H1 (cell line): ENCODE results near the gene TMPRSS9. TPM values are rescaled to one million over a fixed set of nuclear protein-coding genes. Genes with fewer than 3 reads are reported as not detected.

Experiments
- CTCF ChIA-PET: fragments of 300-600 bp; sonication (Branson Sonifier 250); formaldehyde crosslinking; loops from one replicate; lab custom pipeline; 2021; ENCODE audit not compliant: partially characterized antibody; lab: Charles Lee
- POLR2A ChIA-PET: fragments of 300-600 bp; sonication (Branson Sonifier 250); formaldehyde crosslinking; loops from one replicate; lab custom pipeline; 2021; ENCODE audit warnings: inconsistent platforms; ENCODE audit not compliant: partially characterized antibody; lab: Charles Lee
- DNase-seq, 2 experiments: peaks; one replicate each; pipeline versions ENCODE4 v3.0.0 to v3.0.0-alpha.2; 2010 to 2022; ENCODE audit warnings: low spot score in 2 of 2, low read depth in 1 of 2, mixed read lengths in 1 of 2
- FAIRE-seq: peaks from 2 replicates; lab custom pipeline; 2011; peaks lifted over from hg19 to GRCh38; lab: Jason Lieb, UNC
- H2AFZ ChIP-seq: 2 replicates; pipeline ENCODE4 v1.8.1; 2012; ENCODE audit warnings: low read length, inconsistent platforms
- H2AK5ac ChIP-seq: 2 replicates; pipeline ENCODE4 v1.6.1; 2013; ENCODE audit warnings: low read depth, low read length
- H2BK120ac ChIP-seq: replicated peaks from 2 replicates; pipeline ENCODE3; 2013; ENCODE audit warnings: low read depth, low read length, inconsistent platforms
- H2BK12ac ChIP-seq: 2 replicates; pipeline ENCODE4 v1.6.1; 2013; ENCODE audit warnings: low read depth, low read length
- H2BK15ac ChIP-seq: 2 replicates; pipeline ENCODE4 v1.6.1; 2013; ENCODE audit warnings: low read length
- H2BK20ac ChIP-seq: 2 replicates; pipeline ENCODE4 v1.6.1; 2013; ENCODE audit warnings: low read length
- H2BK5ac ChIP-seq: 2 replicates; pipeline ENCODE4 v1.6.1; 2013; ENCODE audit warnings: low read depth, low read length
- H3K14ac ChIP-seq: 2 replicates; pipeline ENCODE4 v1.6.1; 2013; ENCODE audit warnings: inconsistent platforms; ENCODE audit not compliant: insufficient read length
- H3K18ac ChIP-seq: 2 replicates; pipeline ENCODE4 v1.6.1; 2013; ENCODE audit warnings: low read length; ENCODE audit errors: extremely low read depth
- H3K23ac ChIP-seq: 2 replicates; pipeline ENCODE4 v1.6.1; 2013; ENCODE audit warnings: inconsistent platforms; ENCODE audit not compliant: insufficient read length
- H3K23me2 ChIP-seq: 2 replicates; pipeline ENCODE4 v1.6.1; 2013; ENCODE audit warnings: low read depth, low read length
- H3K27ac ChIP-seq: 2 replicates; pipeline ENCODE4 v1.6.1; 2011; ENCODE audit warnings: low read depth, low read length, inconsistent platforms
- H3K27me3 ChIP-seq, 4 experiments: replicated peaks in 1 of 4; 1 replicate in 1 of 4; 2 replicates in 3 of 4; pipeline versions ENCODE4 v1.6.1 to v1.8.1; 2011 to 2013; ENCODE audit warnings: low read length in 3 of 4, mild to moderate bottlenecking in 3 of 4, inconsistent platforms in 2 of 4, mixed read lengths in 2 of 4, moderate library complexity in 1 of 4; ENCODE audit not compliant: control insufficient read depth in 3 of 4, insufficient read depth in 3 of 4; ENCODE audit errors: extremely low read depth in 1 of 4
- H3K36me3 ChIP-seq, 4 experiments: 2 replicates each; pipeline versions ENCODE4 v1.6.1 to v1.8.1; 2011 to 2013; ENCODE audit warnings: mild to moderate bottlenecking in 4 of 4, low read length in 3 of 4, moderate library complexity in 2 of 4, control low read depth in 1 of 4, inconsistent platforms in 1 of 4; ENCODE audit not compliant: insufficient read depth in 4 of 4, control insufficient read depth in 2 of 4
- H3K4ac ChIP-seq: replicated peaks from 2 replicates; pipeline ENCODE3; 2013; ENCODE audit warnings: low read length, low read depth, mixed read lengths, inconsistent platforms; ENCODE audit not compliant: insufficient read length
- H3K4me1 ChIP-seq, 4 experiments: replicated peaks in 1 of 4; 1 replicate in 1 of 4; 2 replicates in 3 of 4; pipeline versions ENCODE4 v1.6.1 to v1.8.1; 2011 to 2013; ENCODE audit warnings: low read length in 3 of 4, inconsistent platforms in 2 of 4, mixed read lengths in 1 of 4; ENCODE audit not compliant: insufficient read depth in 4 of 4, control insufficient read depth in 3 of 4
- H3K4me2 ChIP-seq, 2 experiments: 2 replicates each; pipeline versions ENCODE4 v1.6.1 to v1.8.1; 2011 to 2013; ENCODE audit warnings: low read depth in 2 of 2, low read length in 2 of 2, control low read depth in 1 of 2, inconsistent platforms in 1 of 2, mild to moderate bottlenecking in 1 of 2; ENCODE audit not compliant: insufficient read depth in 1 of 2
- H3K4me3 ChIP-seq, 4 experiments: fragments of 200-600, 300-600 bp in 1 of 4; sonication (generic), shearing (Covaris generic), sonication (Bioruptor Twin) in 1 of 4; 2 replicates each; pipeline versions ENCODE4 v1.5.1 to v1.8.1; 2011 to 2016; ENCODE audit warnings: low read length in 4 of 4, low read depth in 3 of 4, control low read depth in 2 of 4, inconsistent platforms in 2 of 4, mild to moderate bottlenecking in 2 of 4, mixed read lengths in 1 of 4, moderate library complexity in 1 of 4; ENCODE audit not compliant: insufficient read depth in 2 of 4; ENCODE audit errors: extremely low read depth in 1 of 4
- H3K56ac ChIP-seq: replicated peaks from 2 replicates; pipeline ENCODE3; 2013; ENCODE audit warnings: low read depth, mild to moderate bottlenecking, mixed read lengths, low read length, inconsistent platforms; ENCODE audit not compliant: insufficient read length
- H3K79me1 ChIP-seq: 2 replicates; pipeline ENCODE4 v1.6.1; 2013; ENCODE audit warnings: low read depth, low read length, control low read depth
- H3K79me2 ChIP-seq, 2 experiments: 2 replicates each; pipeline versions ENCODE4 v1.6.1 to v1.8.1; 2012 to 2013; ENCODE audit warnings: low read length in 2 of 2, mild to moderate bottlenecking in 2 of 2, inconsistent platforms in 1 of 2; ENCODE audit not compliant: insufficient read depth in 2 of 2, control insufficient read depth in 1 of 2
- H3K9ac ChIP-seq, 4 experiments: replicated peaks in 1 of 4; 1 replicate in 1 of 4; 2 replicates in 3 of 4; pipeline versions ENCODE4 v1.6.1 to v1.8.1; 2011 to 2013; ENCODE audit warnings: low read depth in 3 of 4, low read length in 3 of 4, control low read depth in 2 of 4, mild to moderate bottlenecking in 2 of 4, moderate library complexity in 2 of 4, inconsistent platforms in 1 of 4; ENCODE audit errors: extremely low read depth in 1 of 4
- H3K9me3 ChIP-seq, 2 experiments: 2 replicates each; pipeline versions ENCODE4 v1.6.1 to v1.8.1; 2012 to 2013; ENCODE audit warnings: mild to moderate bottlenecking in 2 of 2, moderate library complexity in 2 of 2, control low read depth in 1 of 2, inconsistent platforms in 1 of 2, low read depth in 1 of 2, low read length in 1 of 2, mixed read lengths in 1 of 2; ENCODE audit not compliant: insufficient read depth in 2 of 2
- H4K20me1 ChIP-seq, 2 experiments: replicated peaks in 1 of 2; 2 replicates each; pipeline versions ENCODE3 to v1.8.1; 2011 to 2013; ENCODE audit warnings: inconsistent platforms in 2 of 2, low read length in 2 of 2, mild to moderate bottlenecking in 1 of 2; ENCODE audit not compliant: insufficient read depth in 2 of 2, control insufficient read depth in 1 of 2
- H4K5ac ChIP-seq: 2 replicates; pipeline ENCODE4 v1.6.1; 2013; ENCODE audit warnings: low read length, low read depth, mixed read lengths, inconsistent platforms; ENCODE audit not compliant: insufficient read length
- H4K8ac ChIP-seq: 2 replicates; pipeline ENCODE4 v1.8.0; 2013; ENCODE audit warnings: mild to moderate bottlenecking, moderate library complexity, low read length, inconsistent platforms; ENCODE audit not compliant: insufficient read depth; ENCODE audit errors: extremely low read depth
- H4K91ac ChIP-seq: replicated peaks from 2 replicates; pipeline ENCODE3; 2013; ENCODE audit warnings: low read length, mixed read lengths, inconsistent platforms; ENCODE audit not compliant: insufficient read length
- CEBPB ChIP-seq: IDR thresholded peaks from 2 replicates; pipeline ENCODE4 v1.6.1; 2012; ENCODE audit warnings: low read depth, low read length
- CTCF ChIP-seq, 3 experiments: IDR thresholded peaks; 1 replicate in 2 of 3; 2 replicates in 1 of 3; pipeline versions ENCODE4 v1.5.1 to v1.6.1; 2011; ENCODE audit warnings: low read length in 3 of 3, mild to moderate bottlenecking in 3 of 3, inconsistent platforms in 2 of 3, low read depth in 1 of 3, moderate library complexity in 1 of 3; ENCODE audit not compliant: insufficient read depth in 1 of 3; ENCODE audit errors: control extremely low read depth in 1 of 3
- E2F6 ChIP-seq: IDR thresholded peaks from 2 replicates; pipeline ENCODE4 v1.6.1; 2012; ENCODE audit warnings: inconsistent platforms
- GABPA ChIP-seq: IDR thresholded peaks from 2 replicates; pipeline ENCODE4 v1.6.1; 2011; ENCODE audit warnings: mild to moderate bottlenecking, low read length, moderate library complexity, borderline replicate concordance; ENCODE audit not compliant: insufficient read depth
- KDM4A ChIP-seq: IDR thresholded peaks from one replicate; pipeline ENCODE4 v1.7.1; 2012; ENCODE audit warnings: low read depth, mild to moderate bottlenecking, moderate library complexity, low read length, inconsistent platforms; ENCODE audit not compliant: severe bottlenecking
- KDM5A ChIP-seq: fragments of 200-600 bp; IDR thresholded peaks from 2 replicates; pipeline ENCODE4 v1.7.1; 2012; ENCODE audit warnings: mild to moderate bottlenecking, low read length, inconsistent platforms, mixed read lengths
- PHF8 ChIP-seq: fragments of 200-600 bp; sonication (generic); conservative IDR thresholded peaks from 2 replicates; pipeline ENCODE4 v1.7.1; 2012; ENCODE audit warnings: low read depth, mild to moderate bottlenecking, inconsistent platforms, low read length, moderate library complexity
- POLR2AphosphoS5 ChIP-seq: IDR thresholded peaks from 2 replicates; pipeline ENCODE4 v1.6.1; 2011; ENCODE audit warnings: low read depth, low read length
- TAF1 ChIP-seq: IDR thresholded peaks from 2 replicates; pipeline ENCODE4 v1.6.1; 2011; ENCODE audit warnings: mild to moderate bottlenecking, low read depth, low read length
- TCF12 ChIP-seq: IDR thresholded peaks from 2 replicates; pipeline ENCODE4 v1.6.1; 2011; ENCODE audit warnings: low read depth, mild to moderate bottlenecking, low read length
- TEAD4 ChIP-seq: IDR thresholded peaks from 2 replicates; pipeline ENCODE4 v1.6.1; 2012; ENCODE audit warnings: low read depth, low read length, inconsistent platforms, mixed read lengths
- WGBS, 2 experiments: shearing (Covaris generic) in 1 of 2; methylation state at CpG; one replicate each; pipeline versions ENCODE4 v1.1.6 to v1.1.7; 2013 to 2015; ENCODE audit warnings: low lambda C conversion rate in 2 of 2, mixed read lengths in 2 of 2, inconsistent platforms in 1 of 2, low coverage in 1 of 2, missing lambda C conversion rate in 1 of 2; ENCODE audit not compliant: insufficient replicate concordance in 2 of 2, insufficient coverage in 1 of 2, insufficient read length in 1 of 2; ENCODE audit errors: extremely low coverage in 1 of 2, missing lambda C conversion rate in 1 of 2; 5-methylcytosine and 5-hydroxymethylcytosine counted together
- polyA plus RNA-seq, 7 experiments: library from polyadenylated mRNA; depleted of rRNA in 3 of 7; stranded (reverse) in 5 of 7; unstranded in 2 of 7; fragments of >200 nt in 5 of 7; fragments of 200-250 nt in 2 of 7; gene quantifications; 1 replicate in 5 of 7; 2 replicates in 1 of 7; 4 replicates in 1 of 7; pipeline versions ENCODE4 v1.2.1 to v1.2.3, GENCODE V29; 2011 to 2013; ENCODE audit warnings: missing spikeins in 2 of 7, mixed read lengths in 2 of 7
- total RNA-seq: library from RNA; stranded (reverse); fragmentation: NEBNext Ultra II Directional; extraction: Animal tissue kit (Norgen Biotek cat#: 25700); gene quantifications from 2 replicates; pipeline ENCODE4 v1.2.1, GENCODE V29; 2021

Gene TMPRSS9
- total and polyA plus RNA-seq, 2 of the 8 experiments (the other 6 are each of a cell fraction or from before 2014, with no cell fraction given): 0.15 to 0.19 TPM

GRCh38 chr19:2436384-2436783 lies 76.3 kb downstream of the TMPRSS9 start:
- H2BK12ac ChIP-seq: no peak overlapping the region
- H3K23ac ChIP-seq: no peak overlapping the region
- ChIA-PET CTCF (interaction anchor here (0.6 to 1.2 kb wide), 4 partner anchors 12 to 228 kb away, joined by 3 read pairs; no protein-coding TSS in a partner anchor), POLR2A (interaction anchor here (1.0 to 4.8 kb wide), 3 partner anchors 8 to 12 kb away, joined by 3 to 30 read pairs (median 4); partner anchors contain the start of gene TIMM13)
- no peaks in the 10 kb centered on the region for H3K4me1 ChIP-seq
- no peaks in the 10 kb centered on the region for H3K27me3 ChIP-seq
- no peak overlapping the region for H2AK5ac ChIP-seq
- no peak overlapping the region for H2AFZ ChIP-seq
- peaks cover 8% of the 10 kb centered on the region for H3K79me1 ChIP-seq
- no peak overlapping the region for H2BK20ac ChIP-seq
- H2BK5ac ChIP-seq: no peak overlapping the region
- no peak overlapping the region for H3K4ac ChIP-seq
- no peak overlapping the region for H3K18ac ChIP-seq
- H4K20me1 ChIP-seq: peaks cover 8 to 20% of the 10 kb centered on the region in 2 experiments
- no peak overlapping the region for H2BK15ac ChIP-seq
- no peak overlapping the region for H2BK120ac ChIP-seq
- no peak overlapping the region for H4K8ac ChIP-seq
- H3K9me3 ChIP-seq: no peaks in the 10 kb centered on the region
- no peak overlapping the region for H3K14ac ChIP-seq
- peaks cover 4% of the 10 kb centered on the region; the same call in 1 of the 2 replicates for H3K23me2 ChIP-seq
- WGBS, 2 experiments: 90% methylated on average over 10 of the region's 39 CpGs; no CpG with 5 or more reads in 1 of the 2 experiments
- H3K79me2 ChIP-seq: peaks cover 0 to 11% of the 10 kb centered on the region in 2 experiments; a peak in 1 of 4 replicates
- H3K4me2 ChIP-seq: no peak overlapping the region
- no peak for FAIRE-seq
- H4K91ac ChIP-seq: no peak overlapping the region
- no peak overlapping the region for H3K9ac ChIP-seq
- no peak overlapping the region for H3K27ac ChIP-seq
- H3K56ac ChIP-seq: no peak overlapping the region
- no peak overlapping the region for H3K4me3 ChIP-seq
- H4K5ac ChIP-seq: no peak overlapping the region
- no peak for DNase-seq
- H3K36me3 ChIP-seq: peaks cover 13 to 51% (median 35%) of the 10 kb centered on the region in 4 experiments
- no peak for TF ChIP-seq TAF1
- TF ChIP-seq CTCF (IDR thresholded peaks at IDR 0.05; ENCODE audit: control extremely low read depth in 1 of 3, insufficient read depth in 1 of 3, low read depth in 1 of 3, low read length in 3 of 3): no peak
- TF ChIP-seq TEAD4: no peak
- TF ChIP-seq CEBPB: no peak
- TF ChIP-seq PHF8: no peak
- TF ChIP-seq KDM5A: no peak
- no peak for TF ChIP-seq GABPA
- no peak for TF ChIP-seq KDM4A
- TF ChIP-seq POLR2AphosphoS5: no peak
- TF ChIP-seq TCF12: no peak
- no peak for TF ChIP-seq E2F6
